ENCODE measurements around the gene KIF26B.

KIF26B gene

DNA sequence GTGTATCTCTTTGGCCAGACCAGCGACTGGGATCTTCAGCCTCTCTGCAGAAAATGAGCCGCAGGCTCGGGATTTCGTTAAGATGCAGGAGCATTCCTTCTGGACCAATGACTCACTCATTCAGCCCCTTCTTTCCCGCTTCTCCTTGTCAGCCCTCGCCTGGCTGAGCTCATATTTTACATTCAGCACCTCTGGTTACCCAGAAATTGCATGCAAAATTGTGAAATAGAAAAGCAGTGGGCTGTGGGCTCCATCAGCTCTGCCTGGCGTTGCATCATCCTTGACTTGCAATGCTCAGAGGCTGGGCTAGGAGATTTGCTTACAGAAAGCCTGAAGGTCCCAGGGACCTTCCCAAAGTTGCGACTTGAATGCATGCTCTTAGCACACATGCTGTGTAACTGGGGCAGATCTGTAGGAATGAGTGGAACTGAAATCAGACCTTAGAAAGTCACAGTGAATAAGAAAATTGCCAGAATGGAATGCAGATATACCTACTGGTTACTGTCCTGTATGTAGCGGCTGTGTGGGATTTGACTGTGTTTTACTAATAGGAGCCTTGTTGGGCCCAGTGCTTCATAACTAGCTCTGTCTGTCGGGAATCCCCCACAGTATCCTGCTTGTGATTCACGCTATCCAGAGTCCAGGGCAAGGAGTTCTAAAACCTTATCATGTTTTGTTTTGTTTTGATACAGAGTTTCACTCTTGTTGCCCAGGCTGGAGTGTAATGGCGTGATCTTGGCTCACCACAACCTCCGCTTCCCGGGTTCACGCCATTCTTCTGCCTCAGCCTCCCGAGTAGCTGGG lies 444.8 kb downstream of the KIF26B start:
- no peaks in the 10 kb centered on the region for H3K9me3 ChIP-seq (ENCODE audit: low read length)
- no peak overlapping the region for H3K4me3 ChIP-seq (ENCODE audit: low read depth, low read length, poor library complexity, severe bottlenecking)
- H3K9me2 ChIP-seq (ENCODE audit: low read depth, low read length) = no peaks in the 10 kb centered on the region
- H3K36me3 ChIP-seq (ENCODE audit: insufficient read depth, low read length) = no peaks in the 10 kb centered on the region
- H3K9ac ChIP-seq (ENCODE audit: low read length) = no peak overlapping the region
- no peaks in the 10 kb centered on the region for H3K79me2 ChIP-seq (ENCODE audit: insufficient read depth, low read length)
- H3K27me3 ChIP-seq (ENCODE audit: insufficient read depth, low read length) = no peaks in the 10 kb centered on the region; the same call in 1 of the 2 replicates
- H3F3A ChIP-seq (ENCODE audit: insufficient read depth, low read length) = no peaks in the 10 kb centered on the region
- no peaks in the 10 kb centered on the region for H4K20me1 ChIP-seq (ENCODE audit: insufficient read depth, low read length)
- TF ChIP-seq EZH2 (IDR thresholded peaks at IDR 0.05; ENCODE audit: borderline replicate concordance, low read length) = no peak
- TF ChIP-seq, protein P1, sequence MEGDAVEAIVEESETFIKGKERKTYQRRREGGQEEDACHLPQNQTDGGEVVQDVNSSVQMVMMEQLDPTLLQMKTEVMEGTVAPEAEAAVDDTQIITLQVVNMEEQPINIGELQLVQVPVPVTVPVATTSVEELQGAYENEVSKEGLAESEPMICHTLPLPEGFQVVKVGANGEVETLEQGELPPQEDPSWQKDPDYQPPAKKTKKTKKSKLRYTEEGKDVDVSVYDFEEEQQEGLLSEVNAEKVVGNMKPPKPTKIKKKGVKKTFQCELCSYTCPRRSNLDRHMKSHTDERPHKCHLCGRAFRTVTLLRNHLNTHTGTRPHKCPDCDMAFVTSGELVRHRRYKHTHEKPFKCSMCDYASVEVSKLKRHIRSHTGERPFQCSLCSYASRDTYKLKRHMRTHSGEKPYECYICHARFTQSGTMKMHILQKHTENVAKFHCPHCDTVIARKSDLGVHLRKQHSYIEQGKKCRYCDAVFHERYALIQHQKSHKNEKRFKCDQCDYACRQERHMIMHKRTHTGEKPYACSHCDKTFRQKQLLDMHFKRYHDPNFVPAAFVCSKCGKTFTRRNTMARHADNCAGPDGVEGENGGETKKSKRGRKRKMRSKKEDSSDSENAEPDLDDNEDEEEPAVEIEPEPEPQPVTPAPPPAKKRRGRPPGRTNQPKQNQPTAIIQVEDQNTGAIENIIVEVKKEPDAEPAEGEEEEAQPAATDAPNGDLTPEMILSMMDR (IDR thresholded peaks at IDR 0.05; ENCODE audit: low read length) = no peak
- no peak overlapping the region for H2AFZ ChIP-seq (ENCODE audit: low read length)
- no peak overlapping the region for H3K27ac ChIP-seq (ENCODE audit: low read depth, low read length, poor library complexity, severe bottlenecking)
- no peaks in the 10 kb centered on the region for H3K4me1 ChIP-seq (ENCODE audit: insufficient read depth, low read length, severe bottlenecking)
- no peak overlapping the region for H3K4me2 ChIP-seq (ENCODE audit: low read length)

- Histone ChIP-seq H3K4me1 (ENCODE audit: insufficient read depth, low read length, severe bottlenecking) (no peaks in the 10 kb centered on the region), H3F3A (ENCODE audit: insufficient read depth, low read length) (no peaks in the 10 kb centered on the region), H3K9me2 (ENCODE audit: low read depth, low read length) (no peaks in the 10 kb centered on the region), H3K36me3 (ENCODE audit: insufficient read depth, low read length) (no peaks in the 10 kb centered on the region), H2AFZ (ENCODE audit: low read length) (no peak overlapping the region), H3K4me3 (ENCODE audit: low read depth, low read length, poor library complexity, severe bottlenecking) (no peak overlapping the region), H3K4me2 (ENCODE audit: low read length) (no peak overlapping the region), H3K9me3 (ENCODE audit: low read length) (no peaks in the 10 kb centered on the region), H3K79me2 (ENCODE audit: insufficient read depth, low read length) (no peaks in the 10 kb centered on the region), H3K27ac (ENCODE audit: low read depth, low read length, poor library complexity, severe bottlenecking) (no peak overlapping the region), H4K20me1 (ENCODE audit: insufficient read depth, low read length) (no peaks in the 10 kb centered on the region), H3K27me3 (ENCODE audit: insufficient read depth, low read length) (no peaks in the 10 kb centered on the region; the same call in 1 of the 2 replicates), H3K9ac (ENCODE audit: low read length) (no peak overlapping the region)
- TF ChIP-seq, protein P1 (IDR thresholded peaks at IDR 0.05; ENCODE audit: low read length) = no peak
- no peak for TF ChIP-seq EZH2 (IDR thresholded peaks at IDR 0.05; ENCODE audit: borderline replicate concordance, low read length)
These were observed 445.9 kb downstream of the KIF26B start for GRCh38 chr1:245600658-245601057.

DNA sequence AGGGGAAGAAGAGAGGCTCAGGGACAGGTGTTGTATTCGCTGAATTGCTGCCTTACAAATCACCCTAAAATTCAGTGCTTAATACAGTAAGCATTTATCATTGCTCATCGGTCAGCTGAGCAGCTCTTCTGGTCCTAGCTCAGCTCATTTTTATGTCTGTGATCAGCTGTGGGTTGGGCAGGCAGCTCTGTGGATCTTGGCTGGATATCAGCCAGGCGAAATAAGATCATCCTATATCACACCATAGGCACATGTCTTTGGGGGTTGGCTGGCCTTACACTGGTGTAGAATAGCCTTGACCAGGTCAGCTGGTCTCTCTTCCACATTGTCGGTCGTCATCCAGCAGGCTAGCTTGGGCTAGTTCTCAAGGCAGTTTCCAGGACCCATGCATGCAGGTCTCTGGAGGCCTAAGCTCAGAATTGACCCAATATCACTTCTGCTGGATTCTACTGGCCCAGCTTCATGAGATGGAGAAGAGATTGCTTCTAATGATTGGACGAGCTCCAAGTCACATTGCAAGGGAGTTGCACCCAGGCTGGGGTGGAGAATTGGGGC lies 448.6 kb downstream of the KIF26B start:
- Histone ChIP-seq H3K79me2 (ENCODE audit: insufficient read depth, low read length) (no peaks in the 10 kb centered on the region), H3K4me3 (ENCODE audit: low read depth, low read length, poor library complexity, severe bottlenecking) (no peak overlapping the region), H3K9me3 (ENCODE audit: low read length) (no peaks in the 10 kb centered on the region), H3K4me1 (ENCODE audit: insufficient read depth, low read length, severe bottlenecking) (no peaks in the 10 kb centered on the region), H3K9me2 (ENCODE audit: low read depth, low read length) (no peaks in the 10 kb centered on the region), H3K27ac (ENCODE audit: low read depth, low read length, poor library complexity, severe bottlenecking) (no peak overlapping the region), H3K9ac (ENCODE audit: low read length) (no peak overlapping the region), H3F3A (ENCODE audit: insufficient read depth, low read length) (no peaks in the 10 kb centered on the region), H3K36me3 (ENCODE audit: insufficient read depth, low read length) (no peaks in the 10 kb centered on the region), H4K20me1 (ENCODE audit: insufficient read depth, low read length) (no peaks in the 10 kb centered on the region), H3K4me2 (ENCODE audit: low read length) (no peak overlapping the region), H3K27me3 (ENCODE audit: insufficient read depth, low read length) (no peaks in the 10 kb centered on the region; the same call in 1 of the 2 replicates), H2AFZ (ENCODE audit: low read length) (no peak overlapping the region)
- TF ChIP-seq, protein P1 (IDR thresholded peaks at IDR 0.05; ENCODE audit: low read length) = no peak
- TF ChIP-seq EZH2 (IDR thresholded peaks at IDR 0.05; ENCODE audit: borderline replicate concordance, low read length) = no peak
